Endothelial cell of umbilical vein (primary cell): ENCODE measurements around the gene HS3ST3B1. TPM values are rescaled to one million over a fixed set of nuclear protein-coding genes. Genes with fewer than 3 reads are reported as not detected.

ENCODE experiments used
- BruUV-seq: library from RNA; stranded (reverse); fragments of 400-500 nt; replicated peaks from 2 replicates; lab custom pipeline; 2021; lab: Mats Ljungman, UMichigan
- CTCF ChIA-PET: fragments of 300-600, 350-600 bp; sonication (Branson Sonifier 250); formaldehyde crosslinking; loops from one replicate; lab custom pipeline; 2021; ENCODE audit warnings: antibody characterized with exemption, inconsistent platforms; lab: Charles Lee
- POLR2A ChIA-PET: fragments of 300-600, 350-600 bp; sonication (Branson Sonifier 250); formaldehyde crosslinking; loops from one replicate; lab custom pipeline; 2021; ENCODE audit warnings: antibody characterized with exemption, inconsistent platforms; lab: Charles Lee
- DNase-seq: peaks from one replicate; pipeline ENCODE4 v3.0.0-alpha.2; 2011; ENCODE audit warnings: low read depth, low spot score
- FAIRE-seq: peaks from 2 replicates; lab custom pipeline; 2011; peaks lifted over from hg19 to GRCh38; lab: Jason Lieb, UNC
- H2AFZ ChIP-seq: 2 replicates; pipeline ENCODE4 v1.6.0; 2012; ENCODE audit warnings: low read depth, low read length, control low read depth, inconsistent platforms
- H3K27ac ChIP-seq: 2 replicates; pipeline ENCODE4 v1.5.1; 2011; ENCODE audit warnings: low read depth, mild to moderate bottlenecking, control low read depth, low read length, moderate library complexity; ENCODE audit not compliant: insufficient read depth
- H3K27me3 ChIP-seq, 2 experiments: 2 replicates each; pipeline versions ENCODE4 v1.6.0 to v1.6.1; 2011; ENCODE audit warnings: low read length in 2 of 2, mixed read lengths in 1 of 2; ENCODE audit not compliant: control insufficient read depth in 2 of 2, insufficient read depth in 2 of 2
- H3K36me3 ChIP-seq, 2 experiments: 2 replicates in 1 of 2; 3 replicates in 1 of 2; pipeline ENCODE4 v1.5.1; 2011; ENCODE audit warnings: low read length in 2 of 2, mild to moderate bottlenecking in 1 of 2, moderate library complexity in 1 of 2; ENCODE audit not compliant: control insufficient read depth in 2 of 2, insufficient read depth in 2 of 2; ENCODE audit errors: extremely low read depth in 1 of 2
- H3K4me1 ChIP-seq: 3 replicates; pipeline ENCODE4 v1.5.1; 2011; ENCODE audit warnings: mild to moderate bottlenecking, low read length; ENCODE audit not compliant: control insufficient read depth, insufficient read depth; ENCODE audit errors: extremely low read depth
- H3K4me2 ChIP-seq: 2 replicates; pipeline ENCODE4 v1.6.1; 2011; ENCODE audit warnings: low read length, control low read depth, mixed read lengths; ENCODE audit not compliant: insufficient read depth
- H3K4me3 ChIP-seq, 3 experiments: fragments of 200-600 bp in 1 of 3; sonication (generic), shearing (Covaris generic) in 1 of 3; replicated peaks in 1 of 3; 2 replicates each; pipeline ENCODE4 v1.5.1; 2011 to 2016; ENCODE audit warnings: control low read depth in 3 of 3, low read length in 3 of 3, mild to moderate bottlenecking in 2 of 3, inconsistent platforms in 1 of 3, low read depth in 1 of 3, moderate library complexity in 1 of 3; ENCODE audit not compliant: insufficient read depth in 1 of 3
- H3K79me2 ChIP-seq: 2 replicates; pipeline ENCODE4 v1.6.0; 2012; ENCODE audit warnings: low read length, inconsistent platforms; ENCODE audit not compliant: control insufficient read depth, insufficient read depth
- H3K9ac ChIP-seq: replicated peaks from 2 replicates; pipeline ENCODE3; 2011; ENCODE audit warnings: low read length, control low read depth; ENCODE audit not compliant: insufficient read depth; ENCODE audit errors: extremely low read depth
- H3K9me1 ChIP-seq: replicated peaks from 3 replicates; pipeline ENCODE4 v1.6.0; 2011; ENCODE audit warnings: mild to moderate bottlenecking, low read length; ENCODE audit not compliant: control insufficient read depth, insufficient read depth; ENCODE audit errors: extremely low read depth
- H3K9me3 ChIP-seq: replicated peaks from 2 replicates; pipeline ENCODE4 v1.5.1; 2012; ENCODE audit warnings: low read length, inconsistent platforms; ENCODE audit not compliant: control insufficient read depth, insufficient read depth
- H4K20me1 ChIP-seq: replicated peaks from 2 replicates; pipeline ENCODE3; 2011; ENCODE audit warnings: mild to moderate bottlenecking, low read length; ENCODE audit not compliant: control insufficient read depth, insufficient read depth; ENCODE audit errors: extremely low read depth
- EZH2 ChIP-seq: IDR thresholded peaks from 2 replicates; pipeline ENCODE4 v1.6.1; 2012; ENCODE audit warnings: borderline replicate concordance, low read depth, mild to moderate bottlenecking, moderate library complexity, low read length, inconsistent platforms; ENCODE audit not compliant: severe bottlenecking
- FOS ChIP-seq: IDR thresholded peaks from 2 replicates; pipeline ENCODE4 v1.6.1; 2011; ENCODE audit warnings: mild to moderate bottlenecking, low read length, moderate library complexity, borderline replicate concordance; ENCODE audit not compliant: insufficient read depth
- GATA2 ChIP-seq: IDR thresholded peaks from 2 replicates; pipeline ENCODE4 v1.7.0; 2011; ENCODE audit warnings: low read depth, mild to moderate bottlenecking, moderate library complexity, mixed read lengths, low read length; ENCODE audit not compliant: insufficient read length, insufficient read depth
- JUN ChIP-seq: IDR thresholded peaks from 2 replicates; pipeline ENCODE4 v1.6.1; 2011; ENCODE audit warnings: borderline replicate concordance, low read depth; ENCODE audit not compliant: insufficient read length, insufficient read depth
- MYC ChIP-seq: IDR thresholded peaks from one replicate; pipeline ENCODE4 v1.6.1; 2011; ENCODE audit warnings: mild to moderate bottlenecking, low read depth, low read length
- POLR2A ChIP-seq: IDR thresholded peaks from 2 replicates; pipeline ENCODE4 v1.6.1; 2012; ENCODE audit warnings: low read depth, mild to moderate bottlenecking, control low read depth, low read length
- POLR2AphosphoS5 ChIP-seq: IDR thresholded peaks from 2 replicates; pipeline ENCODE4 v1.6.1; 2012; ENCODE audit warnings: low read depth, mild to moderate bottlenecking, control low read depth, low read length, moderate library complexity; ENCODE audit not compliant: insufficient read depth
- dilution Hi-C: fragments of 300-500 bp; cut with MboI; formaldehyde crosslinking; loops from one replicate; pipeline ENCODE4 v1.15.0; 2019; ENCODE audit warnings: low sequenced_read_pairs; ENCODE audit not compliant: extremely low pct_ligation_motif_present
- intact Hi-C: fragments of 100-400 bp; cut with micrococcal nuclease; formaldehyde crosslinking; loops from one replicate; pipeline ENCODE4 v1.10.0; 2022
- polyA plus RNA-seq, 4 experiments: library from polyadenylated mRNA; depleted of rRNA in 3 of 4; stranded (reverse) in 3 of 4; unstranded in 1 of 4; fragments of >200 nt; gene quantifications; 2 replicates each; pipeline versions ENCODE4 v1.2.1 to v1.2.3, GENCODE V29; 2011 to 2012; ENCODE audit warnings: missing spikeins in 1 of 4
- total RNA-seq: library from RNA; stranded (reverse); gene quantifications from 2 replicates; pipeline ENCODE4 v1.2.3, GENCODE V29; 2021
- TF ChIP-seq, protein P1 (sequence below), 2 donors: IDR thresholded peaks; 1 replicate in 1 of 2; 2 replicates in 1 of 2; pipeline ENCODE4 v1.5.1; 2011; ENCODE audit warnings: low read length in 2 of 2, mild to moderate bottlenecking in 2 of 2, moderate library complexity in 2 of 2, control low read depth in 1 of 2, inconsistent platforms in 1 of 2, low read depth in 1 of 2; ENCODE audit not compliant: insufficient read depth in 1 of 2; ENCODE audit errors: extremely low read depth in 1 of 2
- TF ChIP-seq, protein P2 (sequence below): IDR thresholded peaks from 2 replicates; pipeline ENCODE4 v1.6.1; 2011; ENCODE audit not compliant: insufficient read depth, insufficient read length

Gene HS3ST3B1
- total and polyA plus RNA-seq, 2 donors (not counting 3 experiments of a cell fraction or from before 2014, with no cell fraction given) = not detected

DNA sequence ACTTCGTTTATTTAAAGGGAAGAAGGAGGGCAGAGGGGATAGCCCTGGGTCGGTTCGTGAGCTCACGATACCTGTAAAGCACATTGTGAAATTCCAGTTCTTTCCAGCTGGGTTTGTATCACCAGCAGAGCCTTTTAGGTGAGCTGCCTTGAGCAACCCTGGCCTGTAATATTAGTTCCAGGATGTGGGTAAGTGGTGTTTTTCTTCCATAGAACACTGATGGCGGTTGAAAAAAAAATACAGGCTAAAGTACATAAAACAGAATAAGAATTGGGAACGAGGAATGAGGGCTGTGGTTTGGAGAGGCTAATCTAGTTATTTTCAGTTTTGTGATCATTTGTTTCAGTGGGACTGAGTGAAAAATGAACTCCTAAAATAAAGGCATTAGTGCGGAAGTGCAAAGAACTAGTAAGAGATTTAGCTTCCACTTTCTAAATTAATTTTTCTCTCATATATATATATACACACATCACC is 20.6 kb downstream of the HS3ST3B1 start:
- intact Hi-C loops (no loop called here), dilution Hi-C loops (no loop called here)
- Histone ChIP-seq H2AFZ (no peak overlapping the region), H3K36me3 (no peaks in the 10 kb centered on the region), H3K9me1 (no peaks in the 10 kb centered on the region), H3K9me3 (no peaks in the 10 kb centered on the region), H4K20me1 (no peaks in the 10 kb centered on the region), H3K27me3 (no peaks in the 10 kb centered on the region), H3K27ac (no peak overlapping the region), H3K9ac (no peak overlapping the region), H3K4me1 (no peaks in the 10 kb centered on the region), H3K79me2 (no peaks in the 10 kb centered on the region), H3K4me3 (no peak overlapping the region), H3K4me2 (no peak overlapping the region)
- ChIA-PET POLR2A (no interaction called here), CTCF (no interaction called here)
- DNase-seq (no peak), FAIRE-seq (no peak)
- TF ChIP-seq EZH2 = no peak
- TF ChIP-seq, protein P1, sequence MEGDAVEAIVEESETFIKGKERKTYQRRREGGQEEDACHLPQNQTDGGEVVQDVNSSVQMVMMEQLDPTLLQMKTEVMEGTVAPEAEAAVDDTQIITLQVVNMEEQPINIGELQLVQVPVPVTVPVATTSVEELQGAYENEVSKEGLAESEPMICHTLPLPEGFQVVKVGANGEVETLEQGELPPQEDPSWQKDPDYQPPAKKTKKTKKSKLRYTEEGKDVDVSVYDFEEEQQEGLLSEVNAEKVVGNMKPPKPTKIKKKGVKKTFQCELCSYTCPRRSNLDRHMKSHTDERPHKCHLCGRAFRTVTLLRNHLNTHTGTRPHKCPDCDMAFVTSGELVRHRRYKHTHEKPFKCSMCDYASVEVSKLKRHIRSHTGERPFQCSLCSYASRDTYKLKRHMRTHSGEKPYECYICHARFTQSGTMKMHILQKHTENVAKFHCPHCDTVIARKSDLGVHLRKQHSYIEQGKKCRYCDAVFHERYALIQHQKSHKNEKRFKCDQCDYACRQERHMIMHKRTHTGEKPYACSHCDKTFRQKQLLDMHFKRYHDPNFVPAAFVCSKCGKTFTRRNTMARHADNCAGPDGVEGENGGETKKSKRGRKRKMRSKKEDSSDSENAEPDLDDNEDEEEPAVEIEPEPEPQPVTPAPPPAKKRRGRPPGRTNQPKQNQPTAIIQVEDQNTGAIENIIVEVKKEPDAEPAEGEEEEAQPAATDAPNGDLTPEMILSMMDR (IDR thresholded peaks at IDR 0.05; ENCODE audit: extremely low read depth in 1 of 2, insufficient read depth in 1 of 2, low read depth in 1 of 2, low read length in 2 of 2) = no peak
- TF ChIP-seq POLR2AphosphoS5 = no peak
- no peak for TF ChIP-seq GATA2
- TF ChIP-seq MYC = no peak
- TF ChIP-seq, protein P2, sequence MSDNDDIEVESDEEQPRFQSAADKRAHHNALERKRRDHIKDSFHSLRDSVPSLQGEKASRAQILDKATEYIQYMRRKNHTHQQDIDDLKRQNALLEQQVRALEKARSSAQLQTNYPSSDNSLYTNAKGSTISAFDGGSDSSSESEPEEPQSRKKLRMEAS = no peak
- TF ChIP-seq FOS = no peak
- no peak for TF ChIP-seq JUN
- no peak for TF ChIP-seq POLR2A
- BruUV-seq = no TSS peak
